Measurements from ENCODE around the gene MOB2. TPM values are rescaled to one million over a fixed set of nuclear protein-coding genes. Genes with fewer than 3 reads are reported as not detected.

The MOB2 gene
- total RNA-seq, 1 experiment from 2014 or later: 21.8 TPM

- H3K4me2 ChIP-seq: no peak overlapping the region
- H3K4me3 ChIP-seq: no peak overlapping the region
- DNase-seq: no peak
- ChIA-PET CTCF (no interaction called here), POLR2A (ENCODE audit: unreplicated experiment) (no interaction called here)
- no peaks in the 10 kb centered on the region for H3K36me3 ChIP-seq (ENCODE audit: low read depth)
- BruUV-seq (replicated peaks): no TSS peak
- H3K27me3 ChIP-seq (ENCODE audit: insufficient read depth, low read depth): no peaks in the 10 kb centered on the region
- H3K9me3 ChIP-seq (ENCODE audit: insufficient read depth, low read depth): no peaks in the 10 kb centered on the region
- no peaks in the 10 kb centered on the region for H3K79me2 ChIP-seq (ENCODE audit: low read depth)
- H3K27ac ChIP-seq: no peak overlapping the region
- H2AFZ ChIP-seq: no peak overlapping the region
- intact Hi-C loops (cut with micrococcal nuclease; ENCODE audit: unreplicated experiment): no loop called here
- H3F3A ChIP-seq (ENCODE audit: insufficient read depth, low read depth): no peaks in the 10 kb centered on the region
- TF ChIP-seq EZH2 (IDR thresholded peaks at IDR 0.05; ENCODE audit: low read depth) (no peak), CTCF (conservative IDR thresholded peaks at IDR 0.05) (no peak)
- no peaks in the 10 kb centered on the region for H3K9me2 ChIP-seq (ENCODE audit: insufficient read depth)
- H3K4me1 ChIP-seq (replicated peaks; ENCODE audit: insufficient read depth): no peaks in the 10 kb centered on the region
- peaks cover 3% of the 10 kb centered on the region; the same call in 1 of the 2 replicates for H4K20me1 ChIP-seq (ENCODE audit: insufficient read depth)
Measured at GRCh38 chr11:1483445-1483961, 3.1 kb downstream of the MOB2 start.

GRCh38 chr11:1482581-1483444 lies 3.8 kb downstream of the MOB2 start:
- POLR2A ChIA-PET (ENCODE audit: unreplicated experiment): no interaction called here

GRCh38 chr11:1481861-1482441 lies 4.6 kb downstream of the MOB2 start:
- BruUV-seq (replicated peaks): no TSS peak
- intact Hi-C loops (cut with micrococcal nuclease; ENCODE audit: unreplicated experiment): no loop called here
- TF ChIP-seq CTCF (conservative IDR thresholded peaks at IDR 0.05) (no peak), EZH2 (IDR thresholded peaks at IDR 0.05; ENCODE audit: low read depth) (no peak)
- Histone ChIP-seq H3K9me3 (ENCODE audit: insufficient read depth, low read depth) (no peaks in the 10 kb centered on the region), H4K20me1 (ENCODE audit: insufficient read depth) (0 out of 2 replicates have a peak, but pooled peaks cover 3% of the 10 kb centered on the region), H3K27me3 (ENCODE audit: insufficient read depth, low read depth) (no peaks in the 10 kb centered on the region), H3K79me2 (ENCODE audit: low read depth) (no peaks in the 10 kb centered on the region), H2AFZ (no peak overlapping the region), H3K27ac (no peak overlapping the region), H3K4me3 (no peak overlapping the region), H3K36me3 (ENCODE audit: low read depth) (no peaks in the 10 kb centered on the region), H3F3A (ENCODE audit: insufficient read depth, low read depth) (no peaks in the 10 kb centered on the region), H3K4me2 (no peak overlapping the region), H3K4me1 (replicated peaks; ENCODE audit: insufficient read depth) (no peaks in the 10 kb centered on the region), H3K9me2 (ENCODE audit: insufficient read depth) (no peaks in the 10 kb centered on the region)
- POLR2A ChIA-PET (ENCODE audit: unreplicated experiment): no interaction called here
- no peak for DNase-seq
- CTCF ChIA-PET: no interaction called here

More at GRCh38 chr11:1482581-1483444, 3.8 kb downstream of the MOB2 start:
- intact Hi-C loops (cut with micrococcal nuclease; ENCODE audit: unreplicated experiment): no loop called here
- no peak for DNase-seq
- no peak for TF ChIP-seq CTCF (conservative IDR thresholded peaks at IDR 0.05)
- no peak for TF ChIP-seq EZH2 (IDR thresholded peaks at IDR 0.05; ENCODE audit: low read depth)
- CTCF ChIA-PET: no interaction called here
- no peaks in the 10 kb centered on the region for H3F3A ChIP-seq (ENCODE audit: insufficient read depth, low read depth)
- H3K4me2 ChIP-seq: no peak overlapping the region
- H3K27me3 ChIP-seq (ENCODE audit: insufficient read depth, low read depth): no peaks in the 10 kb centered on the region
- no peaks in the 10 kb centered on the region for H3K36me3 ChIP-seq (ENCODE audit: low read depth)
- no peaks in the 10 kb centered on the region for H3K79me2 ChIP-seq (ENCODE audit: low read depth)
- no peak overlapping the region for H3K27ac ChIP-seq
- H3K9me2 ChIP-seq (ENCODE audit: insufficient read depth): no peaks in the 10 kb centered on the region
- H3K9me3 ChIP-seq (ENCODE audit: insufficient read depth, low read depth): no peaks in the 10 kb centered on the region
- no peak overlapping the region for H3K4me3 ChIP-seq
- no peak overlapping the region for H2AFZ ChIP-seq
- BruUV-seq (replicated peaks): no TSS peak
- H3K4me1 ChIP-seq (replicated peaks; ENCODE audit: insufficient read depth): no peaks in the 10 kb centered on the region
- H4K20me1 ChIP-seq (ENCODE audit: insufficient read depth): 0 out of 2 replicates have a peak, but pooled peaks cover 3% of the 10 kb centered on the region

Data from PC-9 (cell line).